SK-N-MC (cell line): ENCODE measurements around the gene SRRM5.

Experiments
- EZH2 ChIP-seq: fragments of 200-600 bp; sonication (generic); IDR thresholded peaks from one replicate; pipeline ENCODE4 v1.6.1; 2017; ENCODE audit warnings: antibody characterized with exemption
- POLR2AphosphoS5 ChIP-seq: IDR thresholded peaks from 2 replicates; pipeline ENCODE4 v1.6.1; 2012; ENCODE audit warnings: mild to moderate bottlenecking, low read depth, low read length, borderline replicate concordance

DNA sequence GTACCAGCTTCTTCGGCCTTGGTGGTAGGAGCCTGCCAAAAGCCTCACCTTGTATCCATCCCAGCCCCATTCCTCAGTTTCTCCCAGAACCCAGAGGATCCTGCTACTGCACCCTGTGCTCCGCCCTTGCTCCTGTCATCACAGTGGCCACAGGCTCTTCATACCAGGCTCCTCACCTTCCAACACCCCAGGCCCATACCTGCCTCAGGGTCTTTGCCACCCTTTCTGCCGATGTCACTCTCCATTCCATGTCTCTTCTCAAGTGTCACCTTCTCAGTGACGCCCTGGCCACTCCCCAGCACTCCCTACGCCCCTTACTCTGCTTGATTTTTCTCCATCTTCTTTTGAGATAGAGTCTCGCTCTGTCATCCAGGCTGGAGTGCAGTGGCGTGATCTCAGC, 2.0 kb upstream of the SRRM5 start:
- TF ChIP-seq POLR2AphosphoS5 (no peak), EZH2 (no peak)
